IPS-11a (cell line): ENCODE measurements around the gene ERBB4.
"Not testable (repeated sequence)": the region's sequence is repeated elsewhere in the genome, so short reads cannot be mapped to it uniquely, and the experiment has no call there.

ENCODE experiments used
- H3K4me3 ChIP-seq: one replicate; pipeline ENCODE4 v1.5.1; 2013; ENCODE audit warnings: low read depth, low read length, control low read depth

Gene ERBB4

DNA sequence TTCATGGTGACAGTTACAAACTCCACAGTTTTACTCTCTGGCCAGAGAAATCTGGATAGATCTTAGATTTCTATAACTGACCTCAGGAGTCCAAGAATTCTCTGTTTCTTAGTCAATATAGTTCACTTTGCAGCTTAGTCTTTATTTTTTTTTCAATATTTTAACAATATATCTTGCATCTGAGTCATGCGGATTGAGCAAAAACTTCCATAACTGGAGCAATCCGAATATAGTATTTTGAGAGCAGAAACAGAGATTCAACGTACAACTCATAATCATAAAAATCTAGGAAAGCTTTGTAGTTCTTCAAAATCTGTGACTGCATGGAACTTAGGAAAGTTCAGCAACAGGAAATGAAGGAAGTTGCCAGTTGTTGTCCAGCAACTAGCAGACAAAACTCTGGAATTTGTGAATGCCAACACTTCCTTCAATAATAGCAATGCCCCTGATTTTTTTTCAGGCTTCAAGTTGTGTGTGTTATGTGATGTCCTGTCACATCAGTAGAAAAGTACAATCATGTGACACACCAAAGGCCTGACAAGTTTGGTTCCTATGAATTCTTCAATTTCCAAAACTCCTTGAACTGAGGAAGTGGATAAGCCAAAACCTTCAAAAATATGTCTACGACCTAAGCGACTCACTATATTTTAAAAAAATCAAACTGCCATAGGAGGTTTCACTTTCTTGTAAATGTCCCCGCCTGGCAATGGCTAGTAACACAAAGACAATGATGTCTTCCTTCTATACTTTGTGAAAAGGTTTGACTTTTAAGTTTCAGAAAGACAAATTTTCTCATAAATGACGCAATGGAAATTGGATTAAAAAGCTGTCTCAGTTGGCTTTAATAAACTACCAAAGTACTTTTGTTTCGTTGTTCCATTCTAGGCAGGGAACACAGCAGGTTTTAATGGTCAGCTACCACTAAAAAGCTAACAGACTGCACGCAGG is 510.6 kb downstream of the ERBB4 start:
- no peak overlapping the region for H3K4me3 ChIP-seq

DNA sequence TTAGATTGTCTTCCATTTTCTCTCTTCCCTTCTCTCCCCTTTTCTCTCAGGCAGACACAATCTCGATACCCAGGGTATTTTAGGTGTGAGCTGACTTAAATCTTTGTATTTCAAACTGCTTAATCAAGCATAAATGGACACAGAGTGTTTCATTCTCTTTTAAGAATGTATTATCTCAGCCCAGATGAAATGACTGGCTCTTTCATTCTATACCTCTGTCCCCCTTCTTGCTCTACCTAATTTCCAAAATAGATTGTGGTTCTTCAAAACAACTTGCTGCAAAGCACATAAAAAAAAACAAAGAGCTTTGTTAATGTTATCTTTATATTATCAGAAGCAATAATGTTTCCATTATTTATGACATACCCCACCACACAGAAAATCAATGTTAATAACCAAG is 514.6 kb downstream of the ERBB4 start:
- H3K4me3 ChIP-seq, result no peak overlapping the region

DNA sequence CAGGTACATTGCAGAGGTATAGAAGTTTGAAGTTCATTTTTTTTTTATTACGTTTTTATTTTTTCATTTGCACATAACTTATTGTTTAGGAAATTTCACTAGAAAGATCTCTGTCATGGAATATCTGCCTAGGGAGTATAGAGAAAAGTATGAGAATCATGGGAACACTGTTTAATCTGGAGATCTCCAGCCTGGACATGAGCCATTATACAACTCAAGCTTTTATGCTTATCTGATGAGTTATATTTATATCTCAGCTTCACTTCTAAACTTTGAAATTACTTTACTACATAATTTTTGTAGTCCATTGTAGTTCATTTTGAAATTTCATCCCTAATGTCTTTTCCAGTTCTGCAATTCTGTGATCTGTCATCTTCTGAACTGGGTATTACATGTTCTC is 515.6 kb downstream of the ERBB4 start:
- no peak overlapping the region for H3K4me3 ChIP-seq

DNA sequence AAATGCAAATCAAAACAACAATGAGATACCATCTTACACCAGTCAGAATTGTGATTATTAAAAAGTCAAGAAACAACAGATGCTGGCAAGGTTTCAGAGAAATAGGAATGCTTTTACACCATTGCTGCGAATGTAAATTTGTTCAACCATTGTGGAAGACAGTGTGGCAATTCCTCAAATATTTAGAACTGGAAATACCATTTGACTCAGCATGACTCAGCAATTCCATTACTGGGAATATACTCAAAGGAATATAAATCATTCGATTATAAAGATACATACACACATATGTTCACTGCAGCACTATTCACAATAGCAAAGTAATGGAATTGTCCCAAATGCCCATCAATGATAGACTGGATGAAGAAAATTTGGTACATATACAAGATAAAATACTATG is 516.7 kb downstream of the ERBB4 start:
- H3K4me3 ChIP-seq, result no peak overlapping the region

DNA sequence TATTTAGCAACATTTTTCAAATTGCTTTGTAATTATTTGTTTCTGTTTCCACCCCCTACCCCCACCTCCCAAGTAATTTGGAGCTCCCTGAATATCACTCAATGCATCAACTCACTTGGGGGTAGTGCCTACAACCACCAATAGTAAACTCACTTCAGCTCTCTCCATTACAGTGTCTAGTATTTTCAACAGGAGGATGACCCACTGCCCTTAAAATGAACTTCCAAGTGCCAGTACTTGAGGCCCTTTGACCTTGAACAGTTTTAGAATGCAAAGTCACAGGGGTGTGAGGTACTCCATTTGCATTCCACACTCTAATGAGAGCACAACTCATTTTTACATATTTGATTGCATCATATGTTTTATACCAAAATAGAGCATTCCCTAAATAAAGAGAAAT is 523.0 kb downstream of the ERBB4 start:
- no peak overlapping the region for H3K4me3 ChIP-seq

DNA sequence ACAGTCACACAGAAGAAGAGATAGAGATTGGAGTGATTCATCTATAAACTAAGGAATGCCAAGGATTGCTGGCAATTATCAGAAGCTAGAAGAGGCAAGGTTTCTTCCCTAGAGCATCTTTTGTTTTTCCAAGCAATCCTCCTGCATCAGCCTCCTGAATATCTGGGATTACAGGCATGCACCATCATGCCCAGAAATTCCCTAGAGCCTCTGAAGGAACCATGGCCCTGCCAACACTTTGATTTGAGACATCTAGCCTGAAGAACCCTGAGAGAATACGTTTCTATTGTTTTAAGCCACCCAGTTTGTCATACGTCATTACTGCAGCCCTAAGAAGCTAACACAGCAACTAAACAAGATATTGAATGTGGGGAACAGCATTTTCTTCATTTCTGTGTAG is 525.0 kb downstream of the ERBB4 start:
- H3K4me3 ChIP-seq, result no peak overlapping the region

DNA sequence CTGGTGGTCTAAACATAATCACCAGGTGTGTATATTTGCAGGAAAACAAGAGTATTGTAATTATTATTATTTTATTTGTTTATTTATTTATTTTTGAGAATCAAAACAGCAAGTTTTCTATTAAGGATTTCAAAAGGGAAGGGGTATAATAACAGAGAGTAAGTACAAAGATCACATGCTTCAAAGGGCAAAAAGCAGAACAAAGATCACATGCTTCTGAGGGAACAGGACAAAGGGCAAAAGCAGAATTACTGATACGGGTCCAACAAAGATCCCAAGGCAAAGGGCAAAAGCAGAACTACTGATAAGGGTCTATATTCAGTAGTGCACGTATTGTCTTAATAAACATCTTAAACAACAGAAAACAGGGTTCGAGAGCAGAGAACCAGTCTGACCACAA is 528.3 kb downstream of the ERBB4 start:
- H3K4me3 ChIP-seq, result not testable (repeated sequence)

DNA sequence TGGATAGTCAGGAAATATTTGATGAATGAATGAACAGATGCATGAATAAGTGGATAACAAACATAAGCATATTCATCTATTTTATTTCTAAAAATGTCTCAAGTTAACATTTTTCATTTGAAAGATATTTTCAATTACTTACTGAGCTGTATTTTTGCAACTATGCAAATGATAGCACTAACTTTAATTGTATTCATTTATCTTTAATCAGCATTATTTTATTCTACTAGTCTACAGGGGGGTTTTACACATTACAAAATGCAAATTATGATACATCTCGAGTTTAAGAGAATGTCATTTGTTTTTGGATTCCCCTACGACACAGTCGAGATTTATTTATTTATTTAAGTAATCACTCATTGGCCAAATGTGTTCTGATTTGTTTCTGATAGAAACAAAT is 530.6 kb downstream of the ERBB4 start:
- no peak overlapping the region for H3K4me3 ChIP-seq

DNA sequence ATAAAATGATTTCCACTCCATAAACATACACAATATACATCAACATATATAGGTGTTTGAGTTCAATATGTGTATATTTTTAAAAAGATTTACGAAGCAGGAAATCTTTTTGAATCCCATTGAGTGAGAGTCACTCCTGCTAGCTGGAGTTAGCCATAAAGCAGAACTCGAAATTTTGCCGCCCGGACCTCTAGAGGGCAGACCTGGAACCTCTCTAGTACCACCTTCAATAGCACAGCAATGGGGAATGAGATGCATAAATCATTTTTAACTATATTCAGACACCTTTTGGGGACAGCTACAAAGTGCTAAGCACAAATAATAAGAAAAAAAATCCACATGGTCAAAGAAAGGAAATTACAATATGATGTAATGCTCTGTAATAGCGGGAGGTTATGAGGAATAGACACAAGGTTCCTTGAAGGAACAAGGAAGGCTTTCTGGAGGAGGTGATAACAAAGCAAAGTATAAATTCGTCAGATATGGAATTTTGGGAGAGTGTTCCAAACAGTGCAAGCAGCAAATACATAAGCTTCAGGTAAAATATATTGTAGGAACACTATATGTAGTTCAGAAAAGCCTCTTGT is 533.4 kb downstream of the ERBB4 start:
- no peak overlapping the region for H3K4me3 ChIP-seq

DNA sequence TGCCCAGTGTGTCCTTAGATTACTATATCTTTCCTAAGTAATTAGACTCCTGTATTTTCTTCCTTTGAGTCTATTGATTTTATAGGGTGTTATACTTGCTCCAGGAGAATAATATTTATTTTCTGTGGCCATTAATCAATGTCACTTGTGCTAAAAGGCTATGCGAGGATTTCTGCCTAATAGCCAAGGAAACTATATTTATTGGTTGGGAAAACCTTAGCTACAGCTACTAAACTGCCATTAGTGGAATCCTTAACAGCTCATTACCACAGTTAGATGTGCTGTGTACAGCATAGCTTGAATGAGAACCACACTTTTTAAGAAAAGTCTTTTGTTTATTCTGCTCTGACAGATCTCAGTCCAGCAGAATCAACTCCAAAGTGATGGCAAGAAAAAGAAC is 537.3 kb downstream of the ERBB4 start:
- no peak overlapping the region for H3K4me3 ChIP-seq

DNA sequence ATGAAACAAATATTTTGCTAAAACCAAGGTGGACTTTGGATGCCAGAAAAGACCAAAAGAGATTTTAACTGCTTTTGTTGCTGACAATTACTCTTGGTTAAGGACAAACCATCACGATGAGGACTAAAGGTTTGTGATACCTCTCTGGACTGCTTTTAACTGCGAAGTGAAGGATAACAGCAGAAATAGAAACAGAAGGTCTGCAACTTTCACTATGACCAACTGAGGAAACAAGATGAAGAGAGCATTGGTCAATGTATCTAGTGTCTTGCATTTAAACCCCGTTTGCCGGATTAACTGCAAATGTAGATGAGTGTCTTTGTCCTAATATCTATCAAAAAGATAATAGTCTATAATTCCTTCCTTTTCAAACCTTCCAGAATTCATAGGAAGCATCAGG is 541.7 kb downstream of the ERBB4 start:
- no peak overlapping the region for H3K4me3 ChIP-seq

DNA sequence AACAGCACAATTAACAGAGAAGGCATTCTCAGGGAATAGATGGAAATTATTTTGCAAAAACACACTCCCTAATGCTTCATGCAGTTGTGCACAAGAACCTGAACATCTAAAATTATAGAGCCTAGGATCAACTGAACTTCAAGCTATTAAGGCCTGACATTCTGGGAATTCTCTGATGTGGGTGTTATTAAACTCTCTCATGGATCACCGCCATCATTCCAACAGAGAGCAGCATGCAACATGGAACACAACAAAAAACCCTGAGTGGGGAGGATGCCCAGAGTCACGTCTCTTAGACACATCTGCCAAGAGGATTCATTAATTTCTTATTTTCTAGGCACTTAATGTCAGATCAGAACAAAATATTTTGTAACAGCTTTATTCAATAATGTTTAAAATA is 543.8 kb downstream of the ERBB4 start:
- H3K4me3 ChIP-seq, result no peak overlapping the region

DNA sequence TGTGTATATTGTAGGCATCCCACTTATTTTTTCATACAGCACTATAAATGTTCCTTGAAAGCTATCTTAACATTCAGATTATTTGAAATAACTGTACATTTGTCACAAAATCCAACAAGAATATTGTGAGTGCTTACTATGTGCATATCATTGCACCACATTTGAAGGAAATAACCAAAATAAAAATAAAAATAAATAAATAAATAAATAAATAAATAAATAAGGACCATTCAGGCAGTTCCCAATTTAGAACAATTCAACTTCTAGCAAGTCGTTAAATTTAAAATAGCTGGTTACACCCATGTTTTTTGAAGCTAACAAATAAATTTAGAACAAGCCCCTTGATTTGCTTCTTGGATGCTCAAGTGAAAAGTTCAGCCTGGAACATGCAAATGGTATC is 548.3 kb downstream of the ERBB4 start:
- H3K4me3 ChIP-seq, result no peak overlapping the region

DNA sequence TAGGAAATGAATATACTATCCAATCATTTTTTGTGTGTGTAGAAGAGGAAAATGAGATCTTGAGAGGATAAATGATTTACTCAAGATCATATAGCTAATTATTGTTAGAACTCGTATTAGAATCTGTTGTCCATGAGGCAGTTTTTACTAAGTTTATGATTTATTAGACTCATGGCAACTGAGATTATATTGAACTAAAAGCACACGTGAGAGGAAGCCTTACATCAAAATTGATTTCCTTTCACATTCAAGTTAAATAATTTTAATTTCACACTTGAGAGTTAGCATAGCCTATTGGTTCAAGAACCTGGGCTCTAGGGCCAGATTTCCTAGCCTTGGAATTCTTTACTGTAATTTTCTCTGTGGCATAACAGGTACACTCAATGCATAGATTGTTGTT is 552.3 kb downstream of the ERBB4 start:
- no peak overlapping the region for H3K4me3 ChIP-seq

DNA sequence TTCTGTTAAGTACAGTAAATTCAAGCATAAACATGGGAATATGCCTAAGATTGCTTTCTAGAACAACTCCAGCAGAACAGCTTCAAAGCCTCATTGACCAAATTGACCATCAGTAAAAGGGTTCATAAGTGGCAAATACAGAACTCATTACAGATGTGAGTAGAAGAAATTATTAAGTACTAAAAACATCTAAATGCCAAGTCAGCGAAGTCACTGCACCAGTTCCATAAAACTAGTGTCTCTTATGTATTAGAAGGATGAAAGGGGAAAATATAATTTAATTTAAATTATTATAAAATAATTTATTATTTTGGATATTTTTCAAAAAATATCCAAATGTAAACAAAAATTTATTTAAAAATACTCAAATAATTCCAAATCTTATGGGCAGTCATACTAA is 553.2 kb downstream of the ERBB4 start:
- H3K4me3 ChIP-seq, result no peak overlapping the region

DNA sequence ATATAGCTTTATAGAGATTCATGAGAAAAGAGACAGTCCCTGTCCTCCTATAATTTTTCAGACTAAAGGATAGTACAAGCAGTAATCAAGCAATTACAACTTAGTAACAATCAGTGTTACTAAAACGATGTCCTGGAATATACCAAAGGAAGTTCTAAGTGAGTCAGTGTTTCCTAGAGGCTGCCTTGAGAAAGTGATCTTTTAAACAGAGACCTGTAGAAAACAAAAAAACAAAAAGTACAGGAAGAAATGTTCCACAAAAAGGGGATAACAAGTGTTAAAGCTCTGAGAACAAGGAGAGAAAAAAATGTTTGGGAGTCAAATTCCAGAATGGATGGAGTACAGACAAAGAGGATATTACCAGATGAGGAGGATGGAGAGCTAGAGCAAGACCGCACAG is 556.4 kb downstream of the ERBB4 start:
- H3K4me3 ChIP-seq, result no peak overlapping the region

DNA sequence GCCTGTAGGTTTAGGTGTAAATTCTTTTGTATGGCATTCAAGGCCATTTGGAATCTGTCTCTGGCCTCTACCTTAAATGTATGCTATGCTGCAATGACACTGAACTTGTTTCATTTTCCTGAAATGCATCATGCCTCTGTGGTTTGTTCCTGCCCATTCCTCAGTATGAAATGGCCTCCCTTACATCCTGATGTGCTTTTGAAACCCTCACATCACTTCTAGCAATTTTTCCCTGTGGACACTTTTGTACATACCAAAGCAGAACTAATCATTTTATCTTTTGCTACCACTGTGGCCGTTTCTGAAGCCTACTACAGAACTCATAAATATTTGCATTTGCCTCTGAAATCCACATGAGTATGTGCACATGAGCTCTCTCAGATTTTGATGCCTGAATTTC is 557.2 kb downstream of the ERBB4 start:
- H3K4me3 ChIP-seq, result no peak overlapping the region

DNA sequence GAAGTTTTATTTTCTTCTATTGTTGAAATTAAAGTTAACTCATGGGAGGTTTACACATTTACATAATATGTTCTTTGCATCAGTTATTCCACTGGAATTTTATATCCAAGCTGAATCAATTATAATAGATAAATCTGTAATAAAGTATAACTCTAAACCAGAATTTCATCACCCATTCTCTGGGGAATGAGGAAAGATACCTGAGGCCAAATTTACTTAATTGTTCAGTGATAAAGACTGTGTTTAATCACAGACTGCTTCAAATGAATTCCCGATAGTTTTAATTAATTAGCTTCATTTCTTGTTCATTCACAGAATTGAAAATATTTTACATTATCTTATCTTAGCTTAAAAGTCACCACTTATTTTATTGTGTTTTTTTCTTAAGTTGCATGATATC is 562.5 kb downstream of the ERBB4 start:
- H3K4me3 ChIP-seq, result no peak overlapping the region

DNA sequence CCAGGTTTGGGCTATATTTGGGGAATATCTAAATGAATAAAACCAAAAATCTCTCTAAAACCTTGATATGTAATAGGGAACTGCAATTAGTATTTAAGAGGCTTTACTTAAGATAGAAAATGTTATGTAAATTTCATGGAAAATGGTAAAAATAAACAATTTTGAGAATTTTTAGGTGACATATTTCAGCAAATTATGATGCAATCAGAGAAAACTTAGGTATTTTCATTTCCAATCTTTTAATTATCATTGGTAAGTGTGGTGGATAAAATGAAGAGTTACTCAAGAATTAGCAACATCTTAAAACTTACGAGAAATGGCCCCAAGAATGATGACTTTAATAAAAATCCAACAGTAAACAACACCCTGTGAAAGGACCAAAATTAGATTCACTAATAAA is 571.4 kb downstream of the ERBB4 start:
- H3K4me3 ChIP-seq, result no peak overlapping the region

DNA sequence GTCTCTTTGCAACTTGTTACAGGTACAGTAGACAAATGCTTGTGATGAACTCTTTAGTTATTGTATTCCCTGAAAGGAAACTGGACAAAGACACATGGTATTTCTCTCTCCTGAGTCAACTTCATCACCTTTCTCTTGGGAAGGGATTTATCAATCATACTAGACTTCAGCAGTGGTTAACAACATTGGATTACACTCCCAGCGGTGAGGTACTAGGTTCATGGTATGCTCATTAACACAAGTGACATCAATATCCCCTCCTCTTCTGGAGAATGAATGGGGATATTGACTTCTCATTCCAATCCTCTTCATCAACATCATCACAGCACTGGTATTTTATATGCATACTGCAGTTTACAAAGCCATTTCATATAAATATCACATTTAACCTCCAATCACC is 574.6 kb downstream of the ERBB4 start:
- H3K4me3 ChIP-seq, result no peak overlapping the region

DNA sequence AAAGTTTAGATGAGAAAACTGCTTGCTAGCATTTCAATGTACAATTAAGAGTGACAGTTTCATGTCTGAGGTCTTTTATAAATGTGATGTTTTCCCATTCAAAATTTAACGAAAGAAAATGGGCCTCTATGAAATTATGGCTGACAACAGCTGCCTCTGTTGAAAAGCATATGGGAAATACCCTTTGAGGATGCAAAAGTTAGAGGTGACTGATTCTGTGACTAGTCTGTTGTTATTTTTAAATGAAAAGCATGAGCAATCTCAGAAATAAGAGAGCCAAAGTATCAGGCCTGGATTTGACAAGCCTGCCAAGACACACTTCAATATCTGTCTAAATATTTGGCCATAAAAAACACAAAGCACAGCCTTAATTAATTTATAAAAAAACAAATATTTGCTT is 580.8 kb downstream of the ERBB4 start:
- H3K4me3 ChIP-seq, result no peak overlapping the region

DNA sequence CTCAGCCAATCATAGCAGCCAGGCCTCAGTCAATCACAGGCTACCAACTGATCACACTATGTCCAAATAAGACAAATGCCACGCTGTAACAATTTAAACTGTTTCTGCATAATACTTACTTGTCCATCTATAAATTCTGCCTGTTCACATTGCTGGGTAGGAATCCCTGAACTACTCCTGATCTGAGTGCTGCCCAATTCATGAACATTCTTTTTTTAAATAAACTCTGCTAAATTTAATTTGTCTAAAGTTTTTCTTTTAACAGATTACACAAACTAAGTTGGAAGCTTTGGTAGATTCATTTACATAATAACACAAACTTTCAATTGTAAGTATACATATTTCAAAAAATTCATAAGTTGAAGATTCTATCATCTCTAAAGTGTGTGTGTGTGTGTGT is 583.0 kb downstream of the ERBB4 start:
- H3K4me3 ChIP-seq, result no peak overlapping the region

DNA sequence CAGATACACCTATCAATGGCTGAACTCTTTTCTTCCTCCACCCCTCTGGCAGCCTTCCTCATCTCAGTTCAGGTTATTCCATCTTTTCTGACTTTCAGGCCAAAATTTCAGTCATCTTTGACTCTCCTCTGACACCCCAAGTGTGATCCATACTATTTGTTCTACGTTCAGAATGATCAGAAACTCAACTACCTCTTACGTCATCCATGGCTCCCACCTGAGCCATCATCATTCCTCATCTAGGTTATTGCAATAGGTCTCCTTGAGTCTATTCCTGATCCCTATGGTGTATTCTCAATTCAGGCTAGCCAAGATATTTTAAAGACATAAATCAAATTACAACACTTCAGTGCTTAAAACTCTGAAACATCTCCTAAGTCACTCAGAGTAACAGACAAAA is 589.7 kb downstream of the ERBB4 start:
- H3K4me3 ChIP-seq, result no peak overlapping the region
